IPS DF 4.7 (cell line): ENCODE measurements around the gene BUD23.
"Not testable (repeated sequence)": the region's sequence is repeated elsewhere in the genome, so short reads cannot be mapped to it uniquely, and the experiment has no call there.

Experiments used
- DNase-seq: peaks from one replicate; pipeline ENCODE4 v3.0.0-alpha.2; 2013; ENCODE audit warnings: low spot score; ENCODE audit errors: extremely low read depth

Gene BUD23

GRCh38 chr7:73718905-73719805 is 35.8 kb downstream of the BUD23 start, which contains the start of gene STX1A:
Gene STX1A, minus strand, starts transcription at chr7:73719669. Its CDS starts 38 bp downstream, at chr7:73719631.
- no peak for DNase-seq

GRCh38 chr7:73719806-73720169 is 36.4 kb downstream of the BUD23 start:
- DNase-seq: no peak

GRCh38 chr7:73720443-73720842 is 37.0 kb downstream of the BUD23 start:
- DNase-seq: not testable (repeated sequence)

DNA sequence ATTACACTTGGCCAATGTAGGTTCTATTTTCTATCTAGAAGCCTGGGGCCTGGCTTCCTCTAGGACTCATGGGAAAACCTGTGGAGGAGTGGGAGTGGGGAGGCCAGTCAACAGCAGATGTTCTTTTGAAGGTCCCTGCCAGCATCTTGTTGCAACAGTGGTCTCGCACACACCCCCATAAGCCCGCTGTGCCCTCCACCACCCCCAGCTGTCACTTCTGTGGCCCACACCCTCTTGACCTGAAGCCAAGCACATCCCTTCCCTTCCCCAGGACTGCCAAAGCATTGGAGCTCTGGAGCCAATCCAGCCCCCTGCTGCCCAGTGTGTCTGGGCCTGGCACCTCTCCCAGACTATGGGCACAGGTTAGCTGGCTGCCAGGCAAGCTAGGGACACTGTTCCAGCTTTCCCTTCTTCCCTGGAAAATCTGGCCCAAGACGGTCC is 38.0 kb downstream of the BUD23 start:
- no peak for DNase-seq

DNA sequence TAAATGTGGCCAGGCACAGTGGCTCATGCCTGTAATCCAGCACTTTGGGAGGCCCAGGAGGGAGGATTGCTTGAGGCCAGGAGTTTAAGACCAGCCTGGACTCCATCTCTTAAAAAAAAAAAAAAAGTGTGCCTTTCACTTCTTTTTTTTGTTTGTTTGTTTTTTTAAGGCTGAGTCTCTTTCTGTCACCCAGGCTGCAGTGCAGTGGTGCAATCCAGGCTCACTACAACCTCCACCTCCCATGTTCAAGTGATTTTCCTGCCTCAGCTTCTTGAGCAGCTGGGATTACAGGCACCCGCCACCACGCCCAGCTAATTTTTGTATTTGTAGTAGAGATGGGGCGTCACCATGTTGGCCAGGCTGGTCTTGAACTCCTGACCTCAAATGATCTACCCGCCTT is 38.8 kb downstream of the BUD23 start:
- not testable (repeated sequence) for DNase-seq

DNA sequence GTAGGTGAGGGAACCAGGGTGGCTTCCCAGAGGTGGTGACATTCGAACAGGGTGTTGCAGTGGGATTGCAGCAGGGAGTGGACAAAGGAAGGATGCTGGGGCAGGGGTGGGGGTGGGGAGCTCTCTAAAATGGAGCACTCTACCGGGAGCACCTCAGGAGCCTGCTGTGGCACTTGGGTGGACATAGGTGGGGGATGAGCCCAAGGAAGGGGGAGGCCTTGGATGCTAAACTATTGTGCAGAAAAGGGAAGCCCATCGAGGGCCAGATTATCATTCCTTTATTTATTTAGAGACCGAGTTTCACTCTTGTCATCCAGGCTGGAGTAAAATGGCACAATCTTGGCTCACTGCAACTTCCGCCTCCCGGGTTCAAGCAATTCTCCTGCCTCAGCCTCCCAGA is 39.4 kb downstream of the BUD23 start:
- no peak for DNase-seq

DNA sequence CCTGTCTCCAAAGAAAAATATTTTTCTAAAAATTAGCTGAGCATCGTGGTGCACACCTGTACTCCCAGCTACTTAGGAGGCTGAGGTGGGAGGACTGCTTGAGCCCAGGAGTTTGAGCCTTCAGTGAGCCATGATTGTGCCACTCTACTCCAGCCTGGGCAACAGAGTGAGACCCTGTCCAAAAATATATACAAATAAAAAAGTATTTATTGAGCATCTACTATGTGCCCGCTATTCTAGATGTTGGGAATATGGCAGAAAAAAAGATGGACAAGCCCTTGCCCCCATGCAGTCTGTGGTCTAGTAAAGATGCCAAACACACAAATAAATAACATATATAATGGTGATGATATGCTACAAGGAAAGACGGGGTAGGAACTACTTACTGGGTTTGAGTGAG is 40.4 kb downstream of the BUD23 start:
- DNase-seq: no peak

DNA sequence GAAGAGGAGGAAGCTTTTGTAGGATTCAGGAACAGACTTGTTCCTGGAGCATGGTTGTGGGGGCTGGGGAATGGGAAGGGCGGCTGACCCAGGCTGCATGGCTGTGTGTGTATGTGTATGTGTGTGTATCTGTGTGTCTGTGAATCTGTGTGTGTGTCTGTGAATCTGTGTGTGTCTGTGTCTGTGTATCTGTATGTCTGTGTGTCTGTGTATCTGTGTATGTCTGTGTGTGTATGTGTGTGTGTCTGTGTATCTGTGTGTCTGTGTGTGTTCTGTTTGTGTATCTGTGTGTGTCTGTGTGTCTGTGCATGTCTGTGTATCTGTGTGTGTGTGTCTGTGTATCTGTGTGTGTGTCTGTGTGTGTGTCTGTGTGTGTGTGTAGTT is 42.7 kb downstream of the BUD23 start:
- no peak for DNase-seq

GRCh38 chr7:73727952-73728351 is 44.6 kb downstream of the BUD23 start:
- no peak for DNase-seq

- no peak for DNase-seq
These were observed 45.2 kb downstream of the BUD23 start for GRCh38 chr7:73728551-73728950.

GRCh38 chr7:73730485-73730884 is 47.1 kb downstream of the BUD23 start:
- DNase-seq: no peak

- DNase-seq: no peak
These were observed 49.0 kb downstream of the BUD23 start for GRCh38 chr7:73732397-73732796.

DNA sequence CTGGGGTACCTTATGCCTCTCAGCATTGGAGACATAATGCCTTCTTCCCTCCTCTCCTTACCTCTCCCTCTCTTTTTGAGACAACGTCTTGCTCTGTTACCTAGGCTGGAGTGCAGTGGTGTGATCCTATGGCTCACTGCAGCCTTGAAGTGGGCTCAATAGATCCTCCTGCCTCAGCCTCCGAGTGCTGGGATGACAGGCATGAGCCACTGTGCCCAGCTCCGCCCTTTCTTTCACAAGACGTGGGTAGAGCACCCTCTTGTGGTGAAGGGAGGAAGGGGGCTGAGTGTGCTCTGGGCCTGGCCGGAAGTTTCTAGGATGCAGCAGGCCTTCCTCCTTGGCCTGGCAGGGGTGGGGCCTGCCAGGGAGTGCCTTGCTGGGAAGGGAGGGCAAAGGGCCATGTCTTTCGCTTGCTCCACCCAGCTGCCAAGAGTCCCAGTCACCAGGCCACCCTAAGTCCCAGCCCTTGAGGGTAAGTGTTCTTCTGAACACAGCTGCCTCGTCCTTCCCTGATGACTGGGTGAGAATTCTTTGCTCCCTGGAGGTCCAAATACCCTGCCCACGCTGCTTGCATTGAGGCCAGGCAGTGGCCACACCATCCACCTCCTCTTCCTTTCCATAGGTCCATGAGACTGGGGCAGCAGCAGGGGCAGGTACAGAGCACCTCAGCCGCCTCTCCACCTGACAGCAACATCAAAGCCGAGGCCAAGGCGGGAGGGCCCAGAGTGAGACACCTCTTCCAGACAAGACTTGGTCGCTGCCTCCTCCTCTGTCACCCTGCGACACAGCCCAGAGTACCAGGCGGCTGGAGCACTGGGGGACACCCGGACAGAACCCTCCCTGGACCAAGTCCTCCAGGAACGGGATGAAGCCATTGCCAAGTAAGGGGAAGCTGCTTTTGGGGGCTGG is 51.5 kb downstream of the BUD23 start:
- peak; percentile 66 for DNase-seq

DNA sequence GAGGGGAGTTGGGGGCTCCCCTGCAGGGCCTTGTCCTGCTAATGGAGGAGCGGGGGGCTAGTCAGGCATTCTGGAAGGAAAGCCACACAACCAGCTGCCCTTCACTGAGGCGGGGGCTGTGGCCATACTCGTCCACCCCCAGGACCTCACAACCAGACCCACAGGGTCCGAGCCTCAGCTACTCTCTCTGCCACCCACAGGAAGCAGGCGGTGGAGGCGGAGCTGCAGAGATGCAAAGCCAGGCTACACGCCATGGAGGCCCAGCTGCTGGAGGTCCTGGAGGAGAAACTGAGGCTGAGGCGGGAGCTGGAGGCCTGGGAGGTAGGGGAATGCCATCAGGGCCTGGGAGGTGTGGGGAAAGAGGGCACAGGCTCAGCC is 52.1 kb downstream of the BUD23 start:
- no peak for DNase-seq

GRCh38 chr7:73736885-73737284 is 53.5 kb downstream of the BUD23 start:
- DNase-seq: no peak

DNA sequence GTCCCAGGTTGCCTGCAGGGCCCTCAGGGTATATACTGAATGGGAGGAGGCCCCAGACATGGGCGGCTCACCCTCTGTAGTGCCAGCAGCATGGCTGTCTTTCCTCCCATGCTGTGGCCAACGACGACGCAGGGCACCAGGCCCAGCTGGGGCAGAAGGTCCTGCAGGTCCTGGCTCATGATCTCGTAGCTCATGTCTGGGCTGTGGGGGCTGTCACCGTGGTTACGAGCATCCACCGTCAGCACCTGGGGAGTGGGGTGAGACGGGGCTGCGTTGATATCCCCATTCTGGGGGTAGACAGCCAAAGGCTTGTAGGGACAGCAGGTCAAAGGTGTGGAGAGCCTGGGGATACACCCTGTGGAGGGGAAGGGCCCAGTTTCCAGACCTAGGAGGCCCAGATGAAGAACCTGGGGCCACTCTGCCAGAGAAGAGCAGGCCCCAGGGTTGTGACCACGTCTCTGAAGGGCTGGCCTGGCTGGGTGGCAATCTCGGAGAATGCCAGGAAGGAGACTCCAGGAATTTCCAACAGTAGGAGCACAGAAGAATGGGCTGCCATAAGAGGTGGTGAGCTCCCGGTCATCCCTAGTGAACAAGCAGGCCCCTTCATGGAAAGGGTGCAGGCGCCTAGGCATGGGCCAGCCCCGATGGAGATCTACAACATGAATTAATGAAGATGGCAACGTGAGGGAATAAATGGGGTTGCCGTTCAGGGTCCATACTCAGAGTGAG is 54.3 kb downstream of the BUD23 start:
- no peak for DNase-seq

DNA sequence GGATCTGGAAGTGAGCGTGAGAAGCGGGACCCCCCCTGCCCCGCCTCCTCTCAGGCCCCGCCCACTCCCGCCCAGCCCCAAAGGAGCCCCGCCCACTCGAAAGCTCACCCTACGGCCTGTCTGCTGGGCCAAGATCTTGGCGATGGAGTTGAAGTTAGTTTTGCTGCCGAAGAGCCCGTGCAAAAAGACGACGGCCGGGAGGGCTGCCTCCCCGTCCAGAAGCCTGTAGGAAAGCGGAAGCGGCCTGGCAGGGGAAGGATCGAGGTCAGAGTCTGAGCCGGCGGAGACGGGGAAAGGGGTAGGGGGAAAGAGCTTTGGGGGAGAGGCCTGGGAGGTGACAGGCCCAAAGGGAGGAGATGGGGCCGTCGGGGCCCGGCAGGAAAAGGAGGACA is 54.8 kb downstream of the BUD23 start:
- no peak for DNase-seq

DNA sequence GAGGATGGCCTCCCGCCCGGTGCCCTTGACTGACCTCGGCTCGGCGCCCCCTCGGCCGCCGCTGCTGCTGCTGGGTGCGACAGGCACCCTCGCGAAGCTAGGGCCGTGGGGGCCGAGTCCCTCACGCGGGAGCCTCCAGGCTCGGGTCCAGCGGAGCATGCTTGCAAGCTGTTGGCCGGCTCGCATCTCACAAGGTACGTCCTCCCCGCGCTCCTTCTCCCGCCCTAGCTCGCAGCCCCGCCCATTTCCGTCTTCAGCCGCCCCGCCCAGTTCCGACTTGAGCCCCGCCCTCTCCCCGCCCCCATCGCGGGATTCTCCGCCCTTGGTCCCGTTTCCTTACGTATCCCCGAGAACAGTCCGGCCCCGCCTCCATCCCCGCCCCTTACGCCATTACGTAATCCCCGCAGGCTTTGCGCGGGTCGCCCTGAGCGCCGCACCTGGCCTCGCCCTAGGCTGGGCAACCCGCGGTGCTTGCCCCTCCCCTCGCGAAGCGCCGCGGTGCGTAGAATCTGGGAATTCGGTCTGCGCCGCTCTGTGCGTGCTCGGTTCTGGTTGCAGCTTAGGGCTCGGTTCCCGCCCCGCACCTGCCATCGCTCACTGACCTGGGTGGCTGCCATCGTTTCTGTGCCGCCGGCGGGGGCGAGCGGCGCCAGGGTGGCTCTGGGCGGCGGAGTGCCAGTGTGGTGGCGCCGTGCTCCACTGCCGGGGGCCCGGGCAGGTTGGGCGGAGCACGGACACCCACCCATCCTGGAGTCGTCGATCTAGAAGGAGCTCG is 55.4 kb downstream of the BUD23 start, which contains the start of gene ABHD11:
TSS of gene ABHD11 (minus strand) at position 191 of the 775 bp plus-strand sequence. CDS start at position 159, 32 bp downstream.
- DNase-seq: peak; percentile 68

DNA sequence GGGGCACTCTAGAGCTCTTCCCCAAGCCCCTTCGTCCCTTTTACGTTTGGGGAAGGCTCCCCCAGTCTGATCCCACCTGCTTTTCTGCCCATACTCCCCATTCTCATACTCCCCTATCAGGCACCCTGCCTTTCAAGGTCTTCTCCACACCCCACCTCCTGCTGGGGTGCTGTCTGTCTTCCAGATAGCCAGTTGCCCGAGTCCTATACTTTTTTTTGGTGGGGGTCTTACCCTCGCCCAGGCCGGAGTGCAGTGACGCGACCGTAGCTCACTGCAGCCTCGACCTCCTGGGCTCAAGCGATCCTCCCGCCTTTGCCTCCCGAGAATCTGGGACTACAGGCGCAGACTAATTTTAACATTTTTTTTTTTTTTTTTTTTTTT is 56.0 kb downstream of the BUD23 start:
- DNase-seq: no peak

DNA sequence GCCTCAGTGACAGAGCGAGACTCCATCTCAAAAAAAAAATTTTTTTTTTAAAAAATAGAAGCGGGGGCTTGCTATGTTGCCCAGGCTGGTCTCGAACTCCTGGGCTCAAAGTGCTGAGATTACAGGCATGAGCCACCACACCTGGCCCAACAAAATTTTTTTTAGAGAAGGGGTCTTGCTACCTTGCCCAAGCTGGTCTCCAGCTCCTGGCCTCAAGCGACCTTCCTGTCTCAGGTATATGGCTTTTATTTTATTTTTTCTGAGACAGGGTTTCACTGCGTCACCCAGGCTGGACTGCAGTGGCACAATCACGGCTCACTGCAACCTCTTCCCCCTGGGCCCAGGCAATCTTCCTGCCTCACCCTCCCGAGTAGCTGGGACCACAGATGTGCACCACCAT is 56.8 kb downstream of the BUD23 start:
- DNase-seq: no peak

GRCh38 chr7:73740771-73741170 is 57.4 kb downstream of the BUD23 start:
- no peak for DNase-seq
